Measurements from ENCODE around the gene SRPK2. TPM values are rescaled to one million over a fixed set of nuclear protein-coding genes. Genes with fewer than 3 reads are reported as not detected.

The SRPK2 gene
- total and polyA plus RNA-seq, 2 of the 13 experiments (the other 11 are each of a cell fraction or from before 2014, with no cell fraction given) = 10.1 to 22.3 TPM

- TF ChIP-seq MTF2 (CRISPR knock-in tag; IDR thresholded peaks at IDR 0.05; ENCODE audit: borderline replicate concordance) (no peak), ZNF749 (CRISPR knock-in tag; IDR thresholded peaks at IDR 0.05; ENCODE audit: borderline replicate concordance) (no peak), ZBTB7B (CRISPR knock-in tag; IDR thresholded peaks at IDR 0.05) (no peak), ZSCAN5A (CRISPR knock-in tag; IDR thresholded peaks at IDR 0.05; ENCODE audit: borderline replicate concordance) (no peak), EP300 (IDR thresholded peaks at IDR 0.05; ENCODE audit: low read depth in 2 of 2, low read length in 2 of 2) (no peak), EP300 (CRISPR knock-in tag; IDR thresholded peaks at IDR 0.05; ENCODE audit: borderline replicate concordance) (no peak), HINFP (CRISPR knock-in tag; IDR thresholded peaks at IDR 0.05; ENCODE audit: low read depth) (no peak), MLX (CRISPR knock-in tag; IDR thresholded peaks at IDR 0.05) (no peak), ASH2L (IDR thresholded peaks at IDR 0.05; ENCODE audit: insufficient read length, low read depth, low read length) (no peak)
These were observed 109.6 kb downstream of the SRPK2 start (continued) for GRCh38 chr7:105278973-105279687.

Data from HepG2 (cell line).